GM12873 (cell line): ENCODE data around the gene TLCD2.

Experiments
- CTCF ChIP-seq: IDR thresholded peaks from 2 replicates; pipeline ENCODE4 v1.5.1; 2012; ENCODE audit warnings: low read depth, mild to moderate bottlenecking, moderate library complexity, low read length, control low read depth; ENCODE audit not compliant: insufficient read depth; ENCODE audit errors: missing control alignments

Gene TLCD2

DNA sequence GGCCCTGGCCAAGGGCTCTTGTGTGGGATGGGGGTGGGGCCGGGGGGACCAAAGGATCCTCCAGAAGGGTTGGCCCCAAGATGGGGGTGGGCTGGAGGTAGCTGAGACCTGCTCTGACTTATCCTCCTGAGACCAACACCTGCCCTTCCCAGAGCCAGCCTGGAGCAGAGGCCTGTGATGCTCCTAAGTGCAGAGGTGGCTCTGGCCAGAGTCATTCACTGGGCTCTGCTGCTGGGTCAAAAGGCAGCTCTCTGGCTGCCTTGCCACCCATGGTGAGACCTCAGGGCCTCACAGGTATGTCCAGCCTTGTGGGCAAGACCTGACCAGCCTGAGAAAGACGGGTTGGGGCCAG, 32.9 kb upstream of the TLCD2 start:
- TF ChIP-seq CTCF, result no peak

DNA sequence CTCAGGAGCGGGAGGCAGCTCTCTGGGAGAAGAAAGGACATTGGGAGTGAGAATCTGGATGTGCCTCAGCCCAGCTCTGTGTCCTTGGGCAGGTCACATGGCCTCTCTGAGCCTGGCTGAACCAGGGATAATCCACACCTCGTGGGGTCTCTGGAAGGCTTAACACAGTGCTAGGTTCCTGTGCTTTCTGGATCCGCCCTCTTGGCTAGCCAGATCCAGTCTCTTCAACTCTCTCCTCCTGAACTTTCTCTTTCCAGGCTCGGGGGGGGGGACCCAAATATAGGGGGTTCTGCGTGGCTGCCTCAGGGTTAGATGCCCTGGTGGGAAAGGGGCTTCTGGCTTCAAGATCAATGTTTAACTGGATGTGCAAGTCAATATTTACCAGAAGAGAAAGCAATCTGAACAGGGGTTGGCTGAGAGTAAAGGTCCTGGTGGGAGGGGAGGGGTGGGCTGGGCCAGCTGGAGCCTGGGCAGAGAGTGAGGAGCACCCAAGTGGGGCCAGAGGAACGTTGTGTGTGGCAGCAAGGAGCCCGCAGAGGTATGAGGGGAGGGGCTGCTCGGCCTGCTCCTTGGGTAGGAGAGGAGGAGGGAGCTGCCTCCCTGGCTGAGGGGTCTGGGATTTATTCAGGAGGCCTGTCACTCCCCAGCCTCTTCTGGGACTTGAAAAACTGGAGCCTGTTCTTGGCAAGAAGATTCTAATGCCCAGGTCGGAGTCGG, 32.4 kb upstream of the TLCD2 start, which contains the start of gene SERPINF2:
Gene SERPINF2, plus strand, starts transcription at position 501 of the 717 bp plus-strand sequence. CDS start 2,125 bp downstream, outside the sequence.
- TF ChIP-seq CTCF, result no peak

DNA sequence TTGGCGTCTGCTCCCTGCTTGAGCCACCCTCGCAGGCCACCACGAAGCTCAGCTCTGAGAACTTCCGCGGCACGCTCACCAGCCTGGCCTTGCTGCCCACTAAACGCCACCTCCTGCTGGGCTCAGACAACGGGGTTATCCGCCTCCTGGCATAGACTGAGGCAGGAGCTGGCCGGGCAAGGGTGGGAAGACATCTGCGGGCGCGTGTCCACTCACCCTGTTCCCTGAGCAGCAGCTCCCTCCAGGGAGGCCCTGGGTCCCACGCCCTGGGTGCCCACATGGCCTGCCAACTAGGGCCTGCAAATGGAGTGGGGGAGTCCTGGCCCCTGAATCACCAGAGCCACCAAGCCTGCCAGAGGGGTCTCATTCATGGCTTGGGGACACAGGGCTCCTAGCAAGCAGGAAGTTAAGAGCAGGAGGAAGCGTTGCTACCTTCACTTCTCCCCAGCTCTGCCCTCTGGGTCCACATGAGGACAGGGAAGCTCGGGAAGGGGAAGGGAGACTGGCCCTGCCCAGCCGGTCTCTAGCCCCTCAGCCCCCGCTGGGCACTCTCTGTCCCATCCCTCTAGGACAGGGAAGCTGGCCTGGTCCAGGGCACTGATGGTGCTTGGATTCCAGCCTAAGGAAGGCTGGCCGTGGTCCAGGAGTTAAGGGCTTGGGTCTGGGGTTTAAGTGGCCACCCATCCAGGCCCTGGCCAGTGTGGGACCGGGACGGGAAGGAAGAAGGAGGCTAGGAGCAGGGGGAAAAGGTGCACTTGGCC, 27.5 kb upstream of the TLCD2 start:
- TF ChIP-seq CTCF, result no peak

GRCh38 chr17:1736348-1737281, 26.4 kb upstream of the TLCD2 start:
- no peak for TF ChIP-seq CTCF

- no peak for TF ChIP-seq CTCF
These were observed 25.7 kb upstream of the TLCD2 start for GRCh38 chr17:1735834-1736347.

- TF ChIP-seq CTCF, result no peak
These were observed 25.2 kb upstream of the TLCD2 start for GRCh38 chr17:1735418-1735817.

DNA sequence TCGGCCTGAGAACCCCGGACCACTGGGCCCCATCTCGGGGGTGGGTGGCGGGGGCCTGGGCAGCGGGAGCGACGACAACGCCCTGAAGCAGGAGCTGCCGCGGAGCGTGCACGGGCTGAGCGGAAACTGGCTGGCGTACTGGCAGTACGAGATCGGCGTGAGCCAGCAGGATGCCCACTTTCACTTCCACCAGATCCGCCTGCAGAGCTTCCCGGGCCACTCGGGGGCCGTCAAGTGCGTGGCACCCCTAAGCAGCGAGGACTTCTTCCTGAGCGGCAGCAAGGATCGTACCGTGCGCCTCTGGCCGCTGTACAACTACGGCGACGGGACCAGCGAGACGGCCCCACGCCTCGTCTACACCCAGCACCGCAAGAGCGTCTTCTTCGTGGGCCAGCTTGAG, 23.6 kb upstream of the TLCD2 start:
- no peak for TF ChIP-seq CTCF
